HEK293T (cell line): ENCODE results near the gene NR6A1.

ENCODE experiments used
- ARNT ChIP-seq: fragments of 450-650 bp; IDR thresholded peaks from 2 replicates; pipeline ENCODE4 v1.6.1; 2017; ENCODE audit warnings: mild to moderate bottlenecking
- FOXA1 ChIP-seq: fragments of 450-650 bp; IDR thresholded peaks from 2 replicates; pipeline ENCODE4 v1.6.1; 2016; ENCODE audit warnings: mild to moderate bottlenecking
- FOXK2 ChIP-seq: fragments of 450-650 bp; IDR thresholded peaks from 2 replicates; pipeline ENCODE4 v1.6.1; 2016; ENCODE audit warnings: mild to moderate bottlenecking
- FOXM1 ChIP-seq: fragments of 450-650 bp; IDR thresholded peaks from 2 replicates; pipeline ENCODE4 v1.6.1; 2017; ENCODE audit warnings: mild to moderate bottlenecking, borderline replicate concordance
- LEF1 ChIP-seq: fragments of 450-650 bp; IDR thresholded peaks from 2 replicates; pipeline ENCODE4 v1.6.1; 2017; ENCODE audit warnings: mild to moderate bottlenecking, borderline replicate concordance
- NFRKB ChIP-seq: fragments of 450-650 bp; IDR thresholded peaks from 2 replicates; pipeline ENCODE4 v1.6.1; 2016; ENCODE audit warnings: mild to moderate bottlenecking, moderate library complexity
- SP1 ChIP-seq: fragments of 450-650 bp; IDR thresholded peaks from 2 replicates; pipeline ENCODE4 v1.6.1; 2017
- SUZ12 ChIP-seq: fragments of 450-650 bp; IDR thresholded peaks from 2 replicates; pipeline ENCODE4 v1.6.1; 2016; ENCODE audit warnings: mild to moderate bottlenecking

- TF ChIP-seq LEF1, result no peak
- TF ChIP-seq FOXK2, result no peak
- TF ChIP-seq SP1, result no peak
- no peak for TF ChIP-seq ARNT
- no peak for TF ChIP-seq NFRKB
- TF ChIP-seq FOXA1, result no peak
- TF ChIP-seq FOXM1, result no peak
- no peak for TF ChIP-seq SUZ12
Observed at GRCh38 chr9:124590889-124591641, 180.0 kb downstream of the NR6A1 start.
